LNCaP clone FGC (cell line): ENCODE measurements around the gene COL25A1.
A peak's percentile ranks its signal among the peaks of the same experiment; 100 is the strongest.
"Not testable (repeated sequence)": the region's sequence is repeated elsewhere in the genome, so short reads cannot be mapped to it uniquely, and the experiment has no call there.

Experiments used
- DNase-seq: peaks from one replicate; pipeline ENCODE4 v3.0.0-alpha.2; 2011; ENCODE audit warnings: low read depth
- H3K4me3 ChIP-seq: 2 replicates; pipeline ENCODE4 v1.5.1; 2011; ENCODE audit warnings: mild to moderate bottlenecking, low read depth, low read length, control low read depth
- TF ChIP-seq, protein P1 (sequence below): IDR thresholded peaks from 2 replicates; pipeline ENCODE4 v1.5.1; 2012; ENCODE audit warnings: mild to moderate bottlenecking; ENCODE audit not compliant: control insufficient read depth, insufficient read depth; ENCODE audit errors: extremely low read depth

The COL25A1 gene

DNA sequence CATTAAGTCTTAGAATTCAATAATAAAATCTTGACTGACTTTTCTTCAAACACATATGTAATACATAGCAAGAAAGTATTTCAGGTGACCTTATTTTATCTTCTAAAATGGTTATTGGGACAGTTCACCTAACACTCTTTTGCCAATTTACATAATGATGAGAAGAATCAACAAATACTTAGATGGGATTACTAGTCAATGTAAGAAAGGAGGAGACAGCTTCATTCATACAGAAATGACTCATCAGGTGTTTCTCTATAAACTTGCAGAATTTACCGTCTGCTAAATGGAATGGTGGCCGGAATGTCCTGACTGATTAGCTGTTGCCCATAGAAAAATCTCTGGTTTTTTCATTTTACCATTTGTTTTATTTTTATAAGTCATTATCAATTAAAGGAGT, 424.6 kb downstream of the COL25A1 start:
- no peak for DNase-seq
- no peak overlapping the region for H3K4me3 ChIP-seq
- TF ChIP-seq, protein P1, sequence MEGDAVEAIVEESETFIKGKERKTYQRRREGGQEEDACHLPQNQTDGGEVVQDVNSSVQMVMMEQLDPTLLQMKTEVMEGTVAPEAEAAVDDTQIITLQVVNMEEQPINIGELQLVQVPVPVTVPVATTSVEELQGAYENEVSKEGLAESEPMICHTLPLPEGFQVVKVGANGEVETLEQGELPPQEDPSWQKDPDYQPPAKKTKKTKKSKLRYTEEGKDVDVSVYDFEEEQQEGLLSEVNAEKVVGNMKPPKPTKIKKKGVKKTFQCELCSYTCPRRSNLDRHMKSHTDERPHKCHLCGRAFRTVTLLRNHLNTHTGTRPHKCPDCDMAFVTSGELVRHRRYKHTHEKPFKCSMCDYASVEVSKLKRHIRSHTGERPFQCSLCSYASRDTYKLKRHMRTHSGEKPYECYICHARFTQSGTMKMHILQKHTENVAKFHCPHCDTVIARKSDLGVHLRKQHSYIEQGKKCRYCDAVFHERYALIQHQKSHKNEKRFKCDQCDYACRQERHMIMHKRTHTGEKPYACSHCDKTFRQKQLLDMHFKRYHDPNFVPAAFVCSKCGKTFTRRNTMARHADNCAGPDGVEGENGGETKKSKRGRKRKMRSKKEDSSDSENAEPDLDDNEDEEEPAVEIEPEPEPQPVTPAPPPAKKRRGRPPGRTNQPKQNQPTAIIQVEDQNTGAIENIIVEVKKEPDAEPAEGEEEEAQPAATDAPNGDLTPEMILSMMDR, result no peak

DNA sequence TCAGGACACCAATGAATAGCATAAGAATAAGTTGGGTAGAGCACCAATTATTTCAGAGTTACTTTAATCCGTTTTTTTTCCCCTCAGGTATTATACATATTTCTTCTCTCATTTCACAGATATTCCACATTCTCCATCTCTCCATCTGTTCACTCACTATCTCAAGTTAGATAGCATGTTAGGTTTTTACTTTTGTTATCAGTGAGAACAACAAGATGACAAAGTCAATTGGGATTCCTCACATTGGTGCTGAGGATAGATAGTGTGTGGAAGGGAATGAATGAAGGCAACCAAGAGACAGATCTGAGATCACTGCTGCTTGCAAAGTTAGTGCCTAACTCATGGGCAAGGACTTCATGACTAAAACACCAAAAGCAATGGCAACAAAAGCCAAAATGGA, 427.7 kb downstream of the COL25A1 start:
- DNase-seq, result no peak
- H3K4me3 ChIP-seq, result no peak overlapping the region
- TF ChIP-seq, protein P1, result no peak

DNA sequence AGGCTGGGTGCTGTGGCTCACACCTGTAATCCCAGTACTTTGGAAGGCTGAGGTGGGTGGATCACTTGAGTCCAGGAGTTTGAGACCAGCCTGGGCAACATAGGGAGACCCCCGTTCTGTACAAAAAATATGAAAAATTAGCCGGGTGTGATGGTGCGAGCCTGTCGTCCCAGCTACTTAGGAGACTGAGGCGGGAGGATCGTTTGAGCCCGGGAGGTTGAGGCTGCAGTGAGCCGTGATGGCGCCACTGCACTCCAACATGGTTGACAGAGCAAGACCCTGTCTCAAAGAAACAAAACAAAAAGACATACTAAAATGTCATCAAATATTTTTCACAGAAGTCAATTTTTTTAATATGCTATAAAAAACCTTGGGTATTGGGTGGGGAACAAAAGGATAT, 432.5 kb downstream of the COL25A1 start:
- H3K4me3 ChIP-seq, DNase-seq: not testable (repeated sequence)

DNA sequence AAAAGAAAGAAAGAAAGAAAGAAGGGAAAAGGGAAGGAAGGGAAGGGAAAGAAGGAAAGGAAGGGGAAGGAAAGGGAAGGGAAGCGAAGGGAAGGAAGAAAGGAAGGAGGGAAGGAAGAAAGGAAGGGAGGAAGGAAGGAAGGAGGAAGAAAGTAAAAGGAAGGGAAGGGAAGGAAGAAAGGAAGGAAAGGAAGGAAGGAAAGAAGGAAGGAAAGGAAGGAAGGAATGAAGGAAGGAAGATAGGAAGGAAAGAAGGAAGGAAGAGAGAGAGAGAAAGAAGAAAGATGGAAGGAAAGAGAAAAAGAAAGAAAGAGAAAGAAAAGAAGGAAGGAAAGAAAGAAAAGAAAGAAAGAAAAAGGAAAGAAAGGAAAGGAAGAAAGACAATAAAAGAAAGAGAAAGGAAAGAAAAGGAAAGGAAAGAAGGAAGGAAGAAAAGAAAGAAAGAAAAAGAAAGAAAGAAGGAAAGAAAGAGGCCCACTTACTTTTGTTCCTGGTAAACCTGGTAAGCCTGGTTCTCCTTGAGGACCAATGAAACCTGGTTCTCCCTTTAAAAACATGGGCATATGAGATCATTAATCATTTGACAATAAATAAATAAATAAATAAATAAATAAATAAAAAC, 433.7 kb downstream of the COL25A1 start:
- DNase-seq, result no peak
- H3K4me3 ChIP-seq, result no peak overlapping the region
- TF ChIP-seq, protein P1, result no peak

DNA sequence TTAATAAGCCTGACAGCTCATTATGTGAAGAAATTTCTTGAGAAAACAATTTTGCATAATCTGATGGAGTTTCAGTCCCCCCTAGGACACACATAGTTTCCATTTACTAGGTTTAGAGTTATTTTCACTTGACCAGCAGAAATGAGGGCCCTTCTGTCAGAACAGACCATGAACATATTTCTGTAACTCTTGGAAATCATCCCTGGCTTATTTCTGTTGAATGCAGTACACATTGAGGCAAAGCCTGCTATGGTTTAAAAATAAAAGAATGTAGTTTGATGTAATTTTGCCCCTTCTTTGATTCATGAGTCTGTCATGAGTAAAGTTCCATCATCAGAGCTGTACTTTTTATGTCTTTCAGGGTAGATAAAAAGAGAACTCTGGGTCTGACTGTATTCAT, 435.0 kb downstream of the COL25A1 start:
- H3K4me3 ChIP-seq, result no peak overlapping the region
- TF ChIP-seq, protein P1, result no peak
- no peak for DNase-seq

DNA sequence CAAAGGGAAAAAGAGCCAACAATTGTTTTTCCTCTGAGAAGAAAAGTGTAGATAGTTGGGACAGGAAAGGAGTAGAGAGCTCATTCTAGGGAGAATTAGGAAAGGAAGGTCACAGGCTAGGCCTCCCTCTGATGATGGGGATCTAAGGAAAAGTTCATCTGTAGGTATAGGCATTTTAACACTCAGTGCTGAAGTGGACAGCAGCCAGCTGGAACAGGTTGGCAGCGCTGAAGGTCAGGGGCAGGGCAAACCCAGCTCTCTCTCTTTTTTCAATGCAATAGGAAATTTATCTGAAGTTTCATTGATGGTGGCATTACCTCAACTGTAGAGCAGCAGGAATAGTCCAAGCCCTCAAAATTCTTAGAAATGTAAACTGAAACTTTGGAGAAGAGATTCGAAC, 441.1 kb downstream of the COL25A1 start:
- H3K4me3 ChIP-seq, result no peak overlapping the region
- DNase-seq, result peak; percentile 3
- TF ChIP-seq, protein P1, result no peak

DNA sequence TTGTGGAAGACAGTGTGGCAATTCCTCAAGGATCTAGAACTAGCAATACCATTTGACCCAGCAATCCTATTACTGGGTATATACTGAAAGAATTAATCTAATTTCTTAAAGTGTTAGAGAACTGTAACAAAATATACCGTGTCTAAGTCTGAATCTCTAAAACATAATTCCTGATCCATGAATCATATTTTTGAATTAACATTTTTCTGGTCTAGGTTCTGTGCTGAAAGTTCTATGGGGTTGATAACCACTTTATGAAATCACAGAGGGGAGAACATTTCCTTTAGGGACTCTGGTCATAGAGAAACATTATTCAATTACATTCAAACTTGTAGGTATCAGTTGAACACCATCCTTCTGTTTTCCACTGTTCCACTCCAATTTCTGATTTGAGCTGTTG, 447.7 kb downstream of the COL25A1 start:
- TF ChIP-seq, protein P1, result no peak
- no peak overlapping the region for H3K4me3 ChIP-seq
- DNase-seq, result no peak
